ENCODE measurements around the gene CHKB. TPM values are rescaled to one million over a fixed set of nuclear protein-coding genes. Genes with fewer than 3 reads are reported as not detected.

CHKB gene
- total and polyA plus RNA-seq, 10 of the 15 experiments (the other 5 are each of a cell fraction or from before 2014, with no cell fraction given): 10.0 to 93.9 (median 57.0) TPM

- TF ChIP-seq IRF3 (IDR thresholded peaks at IDR 0.05) (no peak), SRF (IDR thresholded peaks at IDR 0.05; ENCODE audit: low read depth in 2 of 2, low read length in 2 of 2) (no peak), PAX8 (IDR thresholded peaks at IDR 0.05) (no peak), BHLHE40 (IDR thresholded peaks at IDR 0.05; ENCODE audit: borderline replicate concordance in 1 of 2, low read depth in 2 of 2, low read length in 1 of 2) (peak in 1 of 2 experiments; percentile 20; a peak in 1 of 4 replicates), GATAD2B (conservative IDR thresholded peaks at IDR 0.05; ENCODE audit: low read depth) (no peak), RB1 (IDR thresholded peaks at IDR 0.05; ENCODE audit: borderline replicate concordance) (peak; percentile 44; the same call in 1 of the 2 replicates), E2F8 (IDR thresholded peaks at IDR 0.05; ENCODE audit: low read depth, partially characterized antibody) (no peak), LARP7 (IDR thresholded peaks at IDR 0.05) (0 out of 2 replicates have a peak, but pooled peaks have one; percentile 25), USF1 (IDR thresholded peaks at IDR 0.05; ENCODE audit: borderline replicate concordance, extremely low read length, insufficient read depth, low read depth, low read length) (no peak), EGR1 (IDR thresholded peaks at IDR 0.05; ENCODE audit: borderline replicate concordance in 1 of 2, low read depth in 2 of 2, low read length in 2 of 2) (no peak), NRF1 (conservative IDR thresholded peaks at IDR 0.05; ENCODE audit: low read depth, low read length) (no peak), ZBTB33 (IDR thresholded peaks at IDR 0.05) (no peak), SIN3A (IDR thresholded peaks at IDR 0.05; ENCODE audit: low read depth, low read length) (peak; percentile 96), NR2C1 (IDR thresholded peaks at IDR 0.05) (no peak), PBX3 (IDR thresholded peaks at IDR 0.05; ENCODE audit: insufficient replicate concordance, low read depth, low read length) (no peak), RCOR1 (conservative IDR thresholded peaks at IDR 0.05; ENCODE audit: low read depth, low read length) (peak; percentile 71; the same call in 1 of the 2 replicates), MXI1 (IDR thresholded peaks at IDR 0.05; ENCODE audit: low read depth, low read length) (peak; percentile 94), CHD1 (IDR thresholded peaks at IDR 0.05; ENCODE audit: low read depth, low read length) (no peak), MYB (IDR thresholded peaks at IDR 0.05; ENCODE audit: borderline replicate concordance, low read depth, low read length) (no peak)
Observed at GRCh38 chr22:50599816-50600455, 17.3 kb upstream of the CHKB start (continued).

Data from GM12878 (cell line).